Measurements from ENCODE around the gene ELP1.

DNA sequence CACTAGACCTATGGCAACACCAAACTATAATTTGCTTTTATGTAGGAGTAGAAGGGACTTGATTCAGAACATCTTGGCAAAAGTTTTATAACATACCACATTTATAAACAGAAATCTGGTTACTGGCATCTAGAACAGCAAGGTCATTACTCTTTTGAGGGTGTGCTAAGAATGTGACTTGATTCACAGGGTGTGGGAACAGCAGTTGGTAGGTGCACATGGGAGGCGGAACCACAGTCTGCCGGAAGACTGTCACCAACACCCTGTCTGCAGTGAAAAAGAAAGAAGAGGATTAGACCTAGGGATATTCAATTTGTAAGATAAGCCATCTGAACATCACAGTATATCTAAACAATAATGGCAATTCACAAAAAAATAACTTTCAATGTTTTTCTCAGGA lies 23.0 kb downstream of the ELP1 start:
- no peak for TF ChIP-seq CTCF (conservative IDR thresholded peaks at IDR 0.05; ENCODE audit: low read depth, low read length)
- TF ChIP-seq EZH2 (IDR thresholded peaks at IDR 0.05; ENCODE audit: borderline replicate concordance, low read depth, low read length, poor library complexity, severe bottlenecking) = no peak
